Liver (tissue), 3 donors: Measurements from ENCODE around the gene PRMT9.

ENCODE experiments used
- ATF3 ChIP-seq: IDR thresholded peaks from 2 replicates; pipeline ENCODE4 v1.6.1; 2016; ENCODE audit warnings: antibody characterized with exemption
- CTCF ChIP-seq: fragments of 150-350 bp; IDR thresholded peaks from 2 replicates; pipeline ENCODE4 v1.5.1; 2017; ENCODE audit warnings: improper control_type of control experiment, low read depth, low read length; ENCODE audit not compliant: missing input control
- FOXA1 ChIP-seq: IDR thresholded peaks from 2 replicates; pipeline ENCODE4 v1.6.1; 2016; ENCODE audit warnings: antibody characterized with exemption
- GABPA ChIP-seq, 2 donors: IDR thresholded peaks in 1 of 2; conservative IDR thresholded peaks in 1 of 2; 2 replicates each; pipeline ENCODE4 v1.6.1; 2016; ENCODE audit warnings: antibody characterized with exemption in 2 of 2, mild to moderate bottlenecking in 1 of 2, moderate library complexity in 1 of 2
- HNF4A ChIP-seq, 2 donors: conservative IDR thresholded peaks; 2 replicates each; pipeline ENCODE4 v1.6.1; 2016; ENCODE audit warnings: antibody characterized with exemption in 2 of 2, mild to moderate bottlenecking in 2 of 2
- JUND ChIP-seq, 2 donors: IDR thresholded peaks; 2 replicates each; pipeline ENCODE4 v1.6.1; 2016; ENCODE audit warnings: antibody characterized with exemption in 2 of 2
- MAX ChIP-seq: IDR thresholded peaks from 2 replicates; pipeline ENCODE4 v1.6.1; 2016; ENCODE audit warnings: antibody characterized with exemption
- RAD21 ChIP-seq, 2 donors: IDR thresholded peaks; 2 replicates each; pipeline ENCODE4 v1.6.1; 2016; ENCODE audit warnings: antibody characterized with exemption in 2 of 2, mild to moderate bottlenecking in 2 of 2
- REST ChIP-seq: IDR thresholded peaks from 2 replicates; pipeline ENCODE4 v1.6.1; 2016; ENCODE audit warnings: antibody characterized with exemption, mild to moderate bottlenecking
- RXRA ChIP-seq, 2 donors: IDR thresholded peaks; 2 replicates each; pipeline ENCODE4 v1.6.1; 2017 to 2018; ENCODE audit warnings: antibody characterized with exemption in 2 of 2, mild to moderate bottlenecking in 1 of 2
- SP1 ChIP-seq: IDR thresholded peaks from 2 replicates; pipeline ENCODE4 v1.6.1; 2018; ENCODE audit warnings: antibody characterized with exemption, mild to moderate bottlenecking
- TAF1 ChIP-seq: conservative IDR thresholded peaks from 2 replicates; pipeline ENCODE4 v1.6.1; 2016; ENCODE audit warnings: antibody characterized with exemption, mild to moderate bottlenecking
- YY1 ChIP-seq: IDR thresholded peaks from 2 replicates; pipeline ENCODE4 v1.6.1; 2016; ENCODE audit warnings: antibody characterized with exemption, mild to moderate bottlenecking
- ZBTB33 ChIP-seq: IDR thresholded peaks from 2 replicates; pipeline ENCODE4 v1.6.1; 2016; ENCODE audit warnings: antibody characterized with exemption
- donor health status: healthy.
- donor health status: healthy.

- TF ChIP-seq YY1 (no peak), CTCF (no peak), JUND (IDR thresholded peaks at IDR 0.05) (no peak), TAF1 (no peak), RXRA (IDR thresholded peaks at IDR 0.05) (no peak), HNF4A (conservative IDR thresholded peaks at IDR 0.05) (no peak), ZBTB33 (no peak), ATF3 (no peak), SP1 (no peak), FOXA1 (no peak), GABPA (IDR thresholded peaks at IDR 0.05 in 1 of 2, conservative IDR thresholded peaks at IDR 0.05 in 1 of 2) (no peak), MAX (no peak), RAD21 (IDR thresholded peaks at IDR 0.05) (no peak), REST (no peak)
These were observed 40.3 kb downstream of the PRMT9 start for GRCh38 chr4:147643616-147644015.
